Stimulated activated CD4-positive, alpha-beta T cell treated with anti-CD3 and anti-CD28 coated beads, Interleukin-4, amount 100 ng/mL, for 48 hours (primary cell): ENCODE data around the gene OR2C3.
"Not testable (repeated sequence)": the region's sequence is repeated elsewhere in the genome, so short reads cannot be mapped to it uniquely, and the experiment has no call there.

Source experiments
- DNase-seq, 2 donors: peaks; one replicate each; pipeline ENCODE4 v3.0.0-alpha.2; 2020; ENCODE audit warnings: low read depth in 2 of 2

OR2C3 gene

GRCh38 chr1:247517795-247518612, 18.2 kb downstream of the OR2C3 start:
- DNase-seq = no peak

- DNase-seq = no peak
Measured at GRCh38 chr1:247506831-247507230, 29.4 kb downstream of the OR2C3 start.

- no peak for DNase-seq
Measured at GRCh38 chr1:247500865-247501264, 35.4 kb downstream of the OR2C3 start.

GRCh38 chr1:247496581-247497285, 39.5 kb downstream of the OR2C3 start:
- no peak for DNase-seq

- DNase-seq = no peak
Measured at GRCh38 chr1:247494767-247495166, 41.5 kb downstream of the OR2C3 start.

- DNase-seq = no peak
Measured at GRCh38 chr1:247493106-247493505, 43.1 kb downstream of the OR2C3 start.

GRCh38 chr1:247491328-247491727, 44.9 kb downstream of the OR2C3 start:
- DNase-seq = no peak

GRCh38 chr1:247487057-247487456, 49.2 kb downstream of the OR2C3 start:
- peak in 1 of 2 donors; percentile 9 for DNase-seq

- DNase-seq = no peak
Measured at GRCh38 chr1:247482747-247483146, 53.5 kb downstream of the OR2C3 start.

- not testable (repeated sequence) for DNase-seq
Measured at GRCh38 chr1:247476328-247477058, 59.7 kb downstream of the OR2C3 start.

- DNase-seq = no peak
Measured at GRCh38 chr1:247475793-247476192, 60.4 kb downstream of the OR2C3 start.
